Lower lobe of right lung (tissue), 2 donors: ENCODE results near the gene SNPH. TPM values are rescaled to one million over a fixed set of nuclear protein-coding genes. Genes with fewer than 3 reads are reported as not detected.
"Not testable (repeated sequence)": the region's sequence is repeated elsewhere in the genome, so short reads cannot be mapped to it uniquely, and the experiment has no call there.

Experiments
- ATAC-seq, 2 donors: fragments of 200-7000 bp; cut with Tn5 transposase; one replicate each; pipeline ENCODE4 v1.9.1; 2020 to 2022; ENCODE audit warnings: mild to moderate bottlenecking in 2 of 2, moderate library complexity in 2 of 2
- DNase-seq: peaks from one replicate; pipeline ENCODE4 v3.0.0-alpha.2; 2020
- H3K27ac ChIP-seq: fragments of 200-600 bp; one replicate; pipeline ENCODE4 v1.8.0; 2022
- H3K27me3 ChIP-seq: fragments of 200-600 bp; one replicate; pipeline ENCODE4 v1.8.0; 2022; ENCODE audit warnings: low read depth
- H3K36me3 ChIP-seq: fragments of 200-600 bp; one replicate; pipeline ENCODE4 v1.8.0; 2022; ENCODE audit warnings: mild to moderate bottlenecking
- H3K4me1 ChIP-seq: fragments of 200-600 bp; one replicate; pipeline ENCODE4 v1.8.0; 2022
- H3K4me3 ChIP-seq: fragments of 200-600 bp; one replicate; pipeline ENCODE4 v1.8.0; 2022; ENCODE audit warnings: mild to moderate bottlenecking
- H3K9me3 ChIP-seq: fragments of 200-600 bp; one replicate; pipeline ENCODE4 v1.8.0; 2022
- CTCF ChIP-seq: fragments of 200-600 bp; IDR thresholded peaks from one replicate; pipeline ENCODE4 v1.8.0; 2022; ENCODE audit warnings: antibody characterized with exemption, mild to moderate bottlenecking
- intact Hi-C: fragments of 100-400 bp; cut with DNase I; formaldehyde crosslinking; loops from one replicate; pipeline ENCODE4 v1.11.0; 2022
- total RNA-seq: library from RNA; stranded (reverse); fragmentation: NEBNext Ultra II Directional; extraction: Animal tissue kit (Norgen Biotek cat#: 25700); gene quantifications from one replicate; pipeline ENCODE4 v1.2.1, GENCODE V29; 2021
- donor health status: DM: no; HTN: yes; CAD: no; lungs with severe emphysema.

SNPH gene
- total RNA-seq, 1 donor from 2014 or later: 3.8 TPM

DNA sequence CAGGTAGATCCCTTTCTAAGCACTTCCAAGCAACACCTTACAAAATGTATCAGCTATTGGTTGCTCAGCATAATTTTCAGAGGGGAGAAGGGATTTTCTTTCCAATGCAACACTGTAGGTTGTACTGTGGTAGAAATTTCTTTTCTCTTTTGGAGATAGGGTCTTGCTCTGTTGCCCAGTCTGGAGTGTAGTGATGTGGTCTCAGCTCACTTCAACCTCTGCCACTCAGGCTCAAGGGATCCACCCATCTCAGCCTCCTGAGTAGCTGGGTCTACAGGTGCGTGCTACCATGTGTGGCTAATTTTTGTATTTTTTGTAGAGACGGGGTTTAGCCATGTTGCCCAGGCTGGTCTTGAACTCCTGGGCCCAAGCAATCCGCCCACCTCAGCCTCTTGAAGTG lies 24.0 kb upstream of the SNPH start:
- H3K27ac ChIP-seq: no peak overlapping the region
- H3K9me3 ChIP-seq: no peaks in the 10 kb centered on the region
- intact Hi-C loops: no loop called here
- TF ChIP-seq CTCF: no peak
- H3K27me3 ChIP-seq: peaks cover 4% of the 10 kb centered on the region
- ATAC-seq (no peak), DNase-seq (no peak)
- no peak overlapping the region for H3K4me3 ChIP-seq
- no peaks in the 10 kb centered on the region for H3K36me3 ChIP-seq
- no peaks in the 10 kb centered on the region for H3K4me1 ChIP-seq

DNA sequence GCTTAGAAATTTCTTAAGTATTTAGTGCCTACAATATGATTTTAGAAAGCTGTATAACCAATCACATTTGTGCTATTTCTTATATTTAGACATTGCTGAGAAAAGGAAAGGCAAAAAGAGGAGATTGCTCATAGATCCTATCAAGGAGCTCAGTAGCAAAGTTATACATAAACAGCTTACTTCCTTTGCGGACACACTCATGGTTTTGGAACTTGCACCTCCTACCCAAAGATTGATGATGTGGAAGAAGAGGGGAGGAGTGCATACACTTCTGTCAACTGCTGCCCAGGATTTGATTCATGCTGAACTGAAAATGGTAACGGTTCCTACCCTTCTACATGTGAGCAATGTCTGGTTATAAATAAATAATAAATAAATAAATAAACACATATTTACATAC lies 23.6 kb upstream of the SNPH start:
- no peak for TF ChIP-seq CTCF
- Histone ChIP-seq H3K27me3 (peaks cover 4% of the 10 kb centered on the region), H3K4me3 (no peak overlapping the region), H3K9me3 (no peaks in the 10 kb centered on the region), H3K4me1 (no peaks in the 10 kb centered on the region), H3K36me3 (no peaks in the 10 kb centered on the region), H3K27ac (no peak overlapping the region)
- DNase-seq (no peak), ATAC-seq (no peak)
- intact Hi-C loops: no loop called here

DNA sequence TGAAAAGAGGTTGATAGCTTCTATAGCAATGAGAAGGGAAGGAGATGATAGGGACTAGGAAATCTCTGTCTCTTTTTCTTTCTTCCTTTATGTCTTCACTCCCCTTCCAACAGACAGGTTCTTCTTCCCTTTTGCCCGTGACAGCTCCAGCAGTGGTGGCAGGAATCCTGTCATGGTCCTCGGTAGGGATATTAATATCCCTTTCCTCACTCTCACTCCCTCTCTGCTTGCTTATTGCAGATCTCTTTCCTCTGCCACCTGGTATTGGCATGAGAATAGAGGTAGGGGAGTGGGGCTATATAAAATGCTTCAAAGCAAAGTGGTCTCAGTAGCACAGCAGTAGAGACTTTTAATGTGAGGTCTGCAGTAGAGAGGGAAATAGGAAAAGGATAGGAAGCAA lies 20.5 kb upstream of the SNPH start:
- Histone ChIP-seq H3K27me3 (no peaks in the 10 kb centered on the region), H3K36me3 (no peaks in the 10 kb centered on the region), H3K4me1 (no peaks in the 10 kb centered on the region), H3K27ac (no peak overlapping the region), H3K9me3 (no peaks in the 10 kb centered on the region), H3K4me3 (no peak overlapping the region)
- ATAC-seq (no peak), DNase-seq (no peak)
- no peak for TF ChIP-seq CTCF
- intact Hi-C loops: no loop called here

GRCh38 chr20:1247689-1248088 lies 18.4 kb upstream of the SNPH start:
- Histone ChIP-seq H3K36me3 (no peaks in the 10 kb centered on the region), H3K4me1 (no peaks in the 10 kb centered on the region), H3K4me3 (no peak overlapping the region), H3K27ac (no peak overlapping the region), H3K9me3 (no peaks in the 10 kb centered on the region), H3K27me3 (no peaks in the 10 kb centered on the region)
- intact Hi-C loops: no loop called here
- TF ChIP-seq CTCF: no peak
- no peak for DNase-seq
- ATAC-seq: no peak

DNA sequence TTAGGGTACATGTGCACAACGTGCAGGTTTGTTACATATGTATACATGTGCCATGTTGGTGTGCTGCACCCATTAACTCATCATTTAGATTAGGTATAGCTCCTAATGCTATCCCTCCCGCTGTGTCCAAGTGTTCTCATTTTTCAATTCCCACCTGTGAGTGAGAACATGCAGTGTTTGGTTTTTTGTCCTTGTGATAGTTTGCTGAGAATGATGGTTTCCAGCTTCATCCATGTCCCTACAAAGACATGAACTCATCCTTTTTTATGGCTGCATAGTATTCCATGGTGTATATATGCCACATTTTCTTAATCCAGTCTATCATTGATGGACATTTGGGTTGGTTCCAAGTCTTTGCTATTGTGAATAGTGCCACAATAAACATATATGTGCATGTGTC lies 15.8 kb upstream of the SNPH start:
- H3K4me1 ChIP-seq, H3K4me3 ChIP-seq, H3K9me3 ChIP-seq, H3K27ac ChIP-seq, H3K36me3 ChIP-seq, H3K27me3 ChIP-seq, intact Hi-C loops, ATAC-seq, DNase-seq: not testable (repeated sequence)

DNA sequence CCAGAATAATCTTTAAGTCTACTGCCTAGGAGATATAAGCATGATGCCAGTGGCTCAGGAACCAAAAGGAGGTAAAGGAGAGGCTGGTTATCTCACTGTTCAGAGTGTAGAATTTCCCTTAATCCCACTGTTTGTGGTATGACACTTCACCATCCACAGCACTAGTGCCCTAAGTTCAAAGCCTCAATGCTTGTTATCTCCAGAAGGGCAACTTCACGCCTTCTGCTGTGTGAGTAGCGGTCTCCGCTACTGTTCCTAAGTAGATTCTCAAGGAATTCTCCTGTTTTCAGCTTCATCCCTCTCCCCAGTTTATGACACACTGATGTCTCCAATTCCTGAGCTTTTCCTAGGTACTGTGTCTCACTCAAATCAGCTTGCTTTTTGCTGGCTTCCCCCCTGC lies 13.7 kb upstream of the SNPH start:
- TF ChIP-seq CTCF: no peak

More for the DNA sequence above, 13.7 kb upstream of the SNPH start:
- H3K27me3 ChIP-seq: peaks cover 5% of the 10 kb centered on the region
- no peaks in the 10 kb centered on the region for H3K4me1 ChIP-seq
- no peaks in the 10 kb centered on the region for H3K36me3 ChIP-seq
- no peak for DNase-seq
- no peak for ATAC-seq
- no peak overlapping the region for H3K4me3 ChIP-seq
- intact Hi-C loops: no loop called here
- H3K9me3 ChIP-seq: no peaks in the 10 kb centered on the region
- H3K27ac ChIP-seq: no peak overlapping the region
